RPMI8226 (cell line): ENCODE data around the gene PIP4K2A.

Experiments used
- DNase-seq: peaks from one replicate; pipeline ENCODE4 v3.0.0-alpha.2; 2015

The PIP4K2A gene

GRCh38 chr10:22634606-22635459 lies 79.5 kb downstream of the PIP4K2A start:
- DNase-seq = no peak

- DNase-seq = no peak
Measured at GRCh38 chr10:22634093-22634492, 80.3 kb downstream of the PIP4K2A start.

- DNase-seq = no peak
Measured at GRCh38 chr10:22633528-22633927, 80.8 kb downstream of the PIP4K2A start.

GRCh38 chr10:22633106-22633505 lies 81.3 kb downstream of the PIP4K2A start:
- no peak for DNase-seq

- DNase-seq = no peak
Measured at GRCh38 chr10:22631646-22632278, 82.6 kb downstream of the PIP4K2A start.

GRCh38 chr10:22631185-22631584 lies 83.2 kb downstream of the PIP4K2A start:
- DNase-seq = no peak

- DNase-seq = peak; percentile 90
Measured at GRCh38 chr10:22630234-22631174, 83.9 kb downstream of the PIP4K2A start.

- peak; percentile 9 for DNase-seq
Measured at GRCh38 chr10:22629852-22630233, 84.5 kb downstream of the PIP4K2A start.

GRCh38 chr10:22629126-22629525 lies 85.3 kb downstream of the PIP4K2A start:
- DNase-seq = no peak

- DNase-seq = no peak
Measured at GRCh38 chr10:22628309-22628708, 86.1 kb downstream of the PIP4K2A start.

- DNase-seq = no peak
Measured at GRCh38 chr10:22626784-22627183, 87.6 kb downstream of the PIP4K2A start.

GRCh38 chr10:22625516-22626290 lies 88.7 kb downstream of the PIP4K2A start:
- DNase-seq = no peak

GRCh38 chr10:22624287-22624738 lies 90.1 kb downstream of the PIP4K2A start:
- DNase-seq = no peak

- no peak for DNase-seq
Measured at GRCh38 chr10:22623633-22624253, 90.6 kb downstream of the PIP4K2A start.

GRCh38 chr10:22622242-22622806 lies 92.1 kb downstream of the PIP4K2A start:
- no peak for DNase-seq

GRCh38 chr10:22621726-22622125 lies 92.7 kb downstream of the PIP4K2A start:
- DNase-seq = no peak

GRCh38 chr10:22620929-22621328 lies 93.4 kb downstream of the PIP4K2A start:
- DNase-seq = no peak

GRCh38 chr10:22620140-22620857 lies 94.1 kb downstream of the PIP4K2A start:
- DNase-seq = no peak

GRCh38 chr10:22619101-22619500 lies 95.3 kb downstream of the PIP4K2A start:
- no peak for DNase-seq

- peak; percentile 34 for DNase-seq
Measured at GRCh38 chr10:22618078-22618785, 96.1 kb downstream of the PIP4K2A start.
